Activated T-cell treated with anti-CD3 and anti-CD28 coated beads, Interleukin-2, amount 50 U/mL, for 48 hours (primary cell): ENCODE measurements around the gene TOMM70.
"Not testable (repeated sequence)": the region's sequence is repeated elsewhere in the genome, so short reads cannot be mapped to it uniquely, and the experiment has no call there.

Source experiments
- DNase-seq, 2 experiments: peaks; one replicate each; pipeline ENCODE4 v3.0.0-alpha.2; 2020

TOMM70 gene

DNA sequence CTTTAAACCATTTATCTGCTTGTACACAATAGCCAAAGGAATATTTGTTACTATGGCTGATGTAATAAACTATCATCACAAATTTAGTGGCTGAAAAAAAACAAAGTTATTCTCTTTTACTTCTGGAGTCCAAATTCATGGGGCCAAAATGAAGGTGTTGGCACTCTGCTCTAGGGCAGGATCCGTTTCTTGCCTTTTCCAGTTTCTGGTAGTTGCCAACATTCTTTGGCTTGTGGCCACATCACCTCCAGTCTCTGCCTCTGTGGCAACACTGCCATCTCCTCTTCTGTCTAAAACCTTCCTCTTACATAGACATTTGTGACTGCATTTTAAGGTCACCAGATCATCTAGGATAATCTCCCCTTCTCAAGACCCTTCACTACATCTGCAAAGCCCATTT, 39.0 kb downstream of the TOMM70 start:
- no peak for DNase-seq

- no peak for DNase-seq
Observed at GRCh38 chr3:100360757-100361496, 40.0 kb downstream of the TOMM70 start.

- DNase-seq: no peak
Observed at GRCh38 chr3:100359035-100359434, 41.9 kb downstream of the TOMM70 start.

GRCh38 chr3:100358413-100358812, 42.5 kb downstream of the TOMM70 start:
- DNase-seq: no peak

GRCh38 chr3:100354850-100355249, 46.0 kb downstream of the TOMM70 start:
- no peak for DNase-seq

DNA sequence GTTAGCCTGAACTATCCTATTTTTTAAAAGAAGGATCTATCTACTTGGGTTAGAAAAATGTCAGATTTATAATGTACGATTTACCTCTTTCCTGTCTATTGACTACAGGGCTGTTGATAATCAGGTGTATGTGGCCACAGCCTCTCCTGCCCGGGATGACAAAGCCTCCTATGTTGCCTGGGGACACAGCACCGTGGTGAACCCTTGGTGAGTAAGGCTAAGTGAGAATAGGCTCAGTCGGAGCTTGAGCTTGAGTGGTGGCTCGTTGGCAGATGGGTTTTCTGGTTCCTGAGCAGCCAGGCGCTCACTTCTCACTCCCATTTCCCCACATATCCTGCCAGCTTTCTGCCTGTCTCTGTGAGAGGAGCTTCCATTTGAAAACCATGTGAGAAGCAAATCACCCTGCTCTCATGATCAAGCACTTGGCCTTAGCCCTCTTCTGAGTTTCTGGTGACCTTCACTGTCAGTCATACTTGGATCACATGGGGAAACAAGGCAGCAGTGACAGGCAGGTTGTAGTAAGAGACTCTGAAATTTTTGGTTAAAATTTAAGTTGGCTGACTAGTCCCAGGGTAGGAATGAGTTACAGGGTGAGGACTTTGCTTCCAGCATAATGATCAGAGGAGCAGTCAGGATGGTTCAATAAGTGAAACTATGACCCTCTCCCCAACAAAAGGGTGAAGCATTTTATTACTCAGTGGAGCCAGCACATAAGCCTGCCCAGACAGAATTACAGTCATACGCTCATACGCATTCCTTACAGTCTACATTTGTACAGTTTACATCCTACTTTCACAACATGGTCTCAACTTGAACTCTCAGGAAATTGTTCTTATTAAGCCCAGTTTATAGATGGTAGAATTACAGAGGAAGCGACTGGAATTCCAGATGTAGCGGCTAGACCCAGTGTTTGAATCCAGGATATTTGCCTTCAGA, 48.3 kb downstream of the TOMM70 start:
- DNase-seq: no peak

DNA sequence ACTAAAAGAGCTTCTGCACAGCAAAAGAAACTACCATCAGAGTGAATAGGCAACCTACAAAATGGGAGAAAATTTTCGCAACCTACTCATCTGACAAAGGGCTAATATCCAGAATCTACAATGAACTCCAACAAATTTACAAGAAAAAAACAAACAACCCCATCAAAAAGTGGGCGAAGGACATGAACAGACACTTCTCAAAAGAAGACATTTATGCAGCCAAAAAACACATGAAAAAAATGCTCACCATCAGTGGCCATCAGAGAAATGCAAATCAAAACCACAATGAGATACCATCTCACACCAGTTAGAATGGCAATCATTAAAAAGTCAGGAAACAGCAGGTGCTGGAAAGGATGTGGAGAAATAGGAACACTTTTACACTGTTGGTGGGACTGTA, 49.1 kb downstream of the TOMM70 start:
- DNase-seq: not testable (repeated sequence)

- no peak for DNase-seq
Observed at GRCh38 chr3:100348727-100349126, 52.2 kb downstream of the TOMM70 start.

DNA sequence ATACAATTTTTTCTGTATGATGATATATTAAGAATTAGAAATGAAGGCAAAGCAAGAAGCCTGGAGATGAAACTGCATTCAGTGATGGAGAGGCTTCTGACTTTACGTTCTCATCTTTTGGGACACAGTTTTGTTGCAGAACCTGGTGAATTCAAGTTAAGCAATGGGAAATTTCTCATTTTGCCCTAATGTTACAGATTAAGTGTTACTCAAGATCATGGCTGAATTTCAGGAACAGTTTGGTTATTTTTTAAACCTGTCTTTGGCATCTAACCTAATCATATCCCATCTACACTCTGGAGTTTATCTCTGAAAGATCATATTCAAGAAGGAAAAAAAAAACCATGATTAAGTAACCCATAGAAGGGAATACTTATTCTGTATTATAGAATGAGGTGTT, 60.4 kb downstream of the TOMM70 start:
- no peak for DNase-seq

- DNase-seq: no peak
Observed at GRCh38 chr3:100339786-100340185, 61.1 kb downstream of the TOMM70 start.

DNA sequence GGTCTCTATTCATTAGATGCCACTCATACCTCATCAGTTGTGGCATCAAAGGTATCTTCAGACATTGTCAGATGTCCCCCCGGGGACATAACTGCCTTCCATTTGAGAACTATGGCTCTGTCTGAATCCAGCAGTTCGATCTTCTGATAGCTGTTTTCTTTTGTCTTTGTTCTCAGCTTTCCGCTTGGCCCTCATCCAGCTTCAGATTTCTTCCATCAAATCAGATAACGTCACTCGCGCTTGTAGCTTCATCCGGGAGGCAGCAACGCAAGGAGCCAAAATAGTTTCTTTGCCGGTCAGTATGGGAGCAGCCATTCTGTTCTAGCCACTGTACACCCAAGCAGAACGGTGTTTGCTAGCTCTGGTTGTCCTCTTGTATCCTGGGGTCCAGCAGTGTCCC, 62.0 kb downstream of the TOMM70 start:
- DNase-seq: no peak

DNA sequence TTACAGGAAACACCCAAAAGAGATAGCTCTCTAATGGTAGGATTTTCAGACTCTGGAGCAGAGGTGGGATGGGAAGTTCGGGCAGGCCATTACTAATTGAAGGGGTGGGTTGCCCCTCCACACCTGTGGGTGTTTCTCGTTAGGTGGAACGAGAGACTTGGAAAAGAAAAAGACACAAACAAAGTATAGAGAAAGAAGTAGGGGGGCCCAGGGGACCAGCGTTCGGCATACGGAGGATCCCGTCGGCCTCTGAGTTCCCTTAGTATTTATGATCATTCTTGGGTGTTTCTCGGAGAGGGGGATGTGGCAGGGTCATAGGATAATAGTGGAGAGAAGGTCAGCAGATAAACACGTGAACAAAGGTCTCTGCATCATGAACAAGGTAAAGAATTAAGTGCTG, 64.7 kb downstream of the TOMM70 start:
- DNase-seq: not testable (repeated sequence)

- peak; percentile 35 for DNase-seq
Observed at GRCh38 chr3:100335434-100335833, 65.5 kb downstream of the TOMM70 start.

GRCh38 chr3:100334488-100335351, 66.2 kb downstream of the TOMM70 start, which contains the start of gene NIT2:
NIT2 (plus strand) TSS chr3:100334757; CDS start chr3:100334792, 35 bp downstream.
- DNase-seq: peak; percentile 84 to 88

GRCh38 chr3:100333970-100334487, 66.9 kb downstream of the TOMM70 start:
- no peak for DNase-seq

DNA sequence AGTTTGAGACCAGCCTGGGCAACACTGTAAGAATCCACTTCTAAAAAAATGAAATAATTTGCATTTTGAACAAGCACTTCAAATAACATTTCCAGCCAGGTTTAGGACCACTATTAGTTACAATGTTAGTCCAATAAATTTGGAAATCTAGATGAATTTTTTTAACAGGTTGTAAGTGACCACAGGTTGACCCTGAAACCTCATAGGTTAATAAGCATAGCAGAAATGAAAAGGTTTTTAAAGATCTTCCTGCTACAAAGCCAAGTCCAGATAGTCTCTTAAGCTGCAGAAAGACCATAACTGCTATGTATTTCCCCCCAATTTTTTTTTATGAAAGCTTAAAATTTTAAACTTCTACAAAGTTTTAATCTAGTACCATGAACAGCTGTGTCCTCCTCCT, 67.8 kb downstream of the TOMM70 start:
- DNase-seq: no peak

DNA sequence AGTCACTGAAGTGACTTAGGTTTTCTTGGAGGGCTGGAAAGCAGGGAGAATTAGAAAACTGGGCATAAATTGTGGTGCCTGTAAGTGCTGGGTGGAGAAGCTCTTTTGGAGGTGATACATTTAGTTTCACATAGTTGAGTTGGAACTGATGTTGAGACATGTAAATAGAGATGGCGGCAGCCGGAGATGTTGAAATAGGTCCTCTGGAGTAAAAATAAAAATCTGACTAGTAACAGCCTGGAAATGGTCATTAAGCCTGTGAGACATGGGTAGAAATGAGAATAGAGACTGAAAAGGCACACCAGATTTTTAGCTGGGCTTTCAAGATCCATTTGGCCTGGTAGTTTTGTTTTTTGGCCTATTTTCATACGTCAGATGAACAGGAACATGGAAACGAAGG, 69.2 kb downstream of the TOMM70 start:
- no peak for DNase-seq

DNA sequence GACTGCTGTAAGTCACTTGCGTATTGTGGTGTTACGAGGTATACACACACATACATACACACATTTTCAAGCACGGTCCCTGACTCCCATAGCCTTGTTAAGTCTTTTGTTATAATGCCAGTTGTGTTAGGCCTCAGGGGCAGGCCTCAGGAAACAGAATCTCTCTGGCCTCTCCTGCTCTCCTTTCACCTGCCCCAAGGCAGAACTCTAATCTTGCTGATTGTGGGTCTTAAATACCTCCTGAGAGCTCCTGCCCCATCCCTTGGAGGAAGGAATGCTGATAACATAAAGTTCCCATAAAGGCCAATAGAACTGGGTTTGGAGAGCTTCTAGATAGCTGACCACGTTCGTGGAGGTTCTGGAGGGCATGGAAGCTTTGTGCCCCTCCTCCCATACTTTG, 70.2 kb downstream of the TOMM70 start:
- no peak for DNase-seq

DNA sequence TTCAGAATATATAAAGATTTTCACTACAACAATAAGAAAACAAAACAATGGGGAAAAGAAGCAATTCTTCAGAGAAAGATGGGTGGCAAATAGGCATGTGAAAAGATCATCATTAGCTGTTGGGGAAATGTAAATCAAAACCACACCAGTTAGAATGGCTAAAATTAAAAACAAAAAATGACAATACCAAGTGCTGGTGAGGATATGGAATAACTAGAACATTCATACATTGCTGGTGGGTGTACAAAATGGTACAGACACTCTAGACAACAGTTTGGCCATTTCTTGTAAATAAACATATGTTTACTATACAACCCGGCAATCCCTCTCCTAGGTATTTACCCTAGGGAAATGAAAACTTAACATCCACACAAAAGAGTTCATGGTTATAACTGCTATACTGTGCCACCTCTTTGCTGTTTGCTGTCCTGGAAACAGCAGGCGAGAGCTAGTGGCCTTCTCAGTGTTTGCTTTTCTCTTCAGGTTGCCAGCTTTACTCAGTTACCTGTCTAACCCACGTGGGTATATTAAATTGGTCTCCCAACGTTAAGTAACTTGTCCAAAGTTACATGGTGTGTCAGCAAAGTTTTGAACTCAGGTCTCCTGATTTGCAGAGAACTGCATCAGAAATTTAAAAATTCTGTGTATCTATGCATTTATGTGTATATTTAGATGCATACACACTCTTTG, 70.9 kb downstream of the TOMM70 start:
- no peak for DNase-seq

GRCh38 chr3:100327377-100327776, 73.5 kb downstream of the TOMM70 start:
- DNase-seq: not testable (repeated sequence)

- DNase-seq: no peak
Observed at GRCh38 chr3:100325827-100326226, 75.1 kb downstream of the TOMM70 start.

- no peak for DNase-seq
Observed at GRCh38 chr3:100324044-100324443, 76.8 kb downstream of the TOMM70 start.
